Measurements from ENCODE around the gene ADCY6.

Gene ADCY6

GRCh38 chr12:48788854-48789775, at the start of gene ADCY6:
ADCY6 (minus strand) TSS chr12:48789089; CDS start chr12:48783434, 5,655 bp downstream.
- no peak for TF ChIP-seq CTCF (IDR thresholded peaks at IDR 0.05)

GRCh38 chr12:48838048-48838447, 49.2 kb upstream of the ADCY6 start:
- no peak for TF ChIP-seq CTCF (IDR thresholded peaks at IDR 0.05)

- TF ChIP-seq CTCF (IDR thresholded peaks at IDR 0.05) = no peak
These were observed 43.6 kb upstream of the ADCY6 start for GRCh38 chr12:48832321-48833060.

- no peak for TF ChIP-seq CTCF (IDR thresholded peaks at IDR 0.05)
These were observed 42.4 kb upstream of the ADCY6 start for GRCh38 chr12:48831257-48831656.

GRCh38 chr12:48828841-48829575, 40.1 kb upstream of the ADCY6 start:
- no peak for TF ChIP-seq CTCF (IDR thresholded peaks at IDR 0.05)

GRCh38 chr12:48828293-48828692, 39.4 kb upstream of the ADCY6 start:
- no peak for TF ChIP-seq CTCF (IDR thresholded peaks at IDR 0.05)

- no peak for TF ChIP-seq CTCF (IDR thresholded peaks at IDR 0.05)
These were observed 38.7 kb upstream of the ADCY6 start for GRCh38 chr12:48827513-48828096.

Measured in LNCAP (cell line).